ENCODE results near the gene APBA2.

DNA sequence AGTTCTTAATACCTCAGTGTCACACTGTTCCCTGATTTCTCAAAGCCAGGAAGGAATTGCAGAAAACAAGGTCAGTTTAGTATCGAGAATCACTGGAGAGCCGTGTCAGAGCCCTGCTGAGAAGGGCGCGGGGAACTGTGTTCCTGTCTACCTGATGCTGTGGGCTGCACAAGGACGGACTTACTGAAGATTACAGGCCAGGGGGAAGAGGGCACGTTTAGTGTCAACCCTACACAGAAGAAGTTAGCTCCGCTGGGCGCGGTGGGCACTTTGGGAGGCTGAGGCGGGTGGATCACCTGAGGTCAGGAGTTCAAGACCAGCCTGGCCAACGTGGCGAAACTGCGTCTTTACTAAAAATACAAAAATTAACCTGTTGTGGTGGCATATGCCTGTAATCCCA is 104.1 kb downstream of the APBA2 start:
- TF ChIP-seq, protein P1, sequence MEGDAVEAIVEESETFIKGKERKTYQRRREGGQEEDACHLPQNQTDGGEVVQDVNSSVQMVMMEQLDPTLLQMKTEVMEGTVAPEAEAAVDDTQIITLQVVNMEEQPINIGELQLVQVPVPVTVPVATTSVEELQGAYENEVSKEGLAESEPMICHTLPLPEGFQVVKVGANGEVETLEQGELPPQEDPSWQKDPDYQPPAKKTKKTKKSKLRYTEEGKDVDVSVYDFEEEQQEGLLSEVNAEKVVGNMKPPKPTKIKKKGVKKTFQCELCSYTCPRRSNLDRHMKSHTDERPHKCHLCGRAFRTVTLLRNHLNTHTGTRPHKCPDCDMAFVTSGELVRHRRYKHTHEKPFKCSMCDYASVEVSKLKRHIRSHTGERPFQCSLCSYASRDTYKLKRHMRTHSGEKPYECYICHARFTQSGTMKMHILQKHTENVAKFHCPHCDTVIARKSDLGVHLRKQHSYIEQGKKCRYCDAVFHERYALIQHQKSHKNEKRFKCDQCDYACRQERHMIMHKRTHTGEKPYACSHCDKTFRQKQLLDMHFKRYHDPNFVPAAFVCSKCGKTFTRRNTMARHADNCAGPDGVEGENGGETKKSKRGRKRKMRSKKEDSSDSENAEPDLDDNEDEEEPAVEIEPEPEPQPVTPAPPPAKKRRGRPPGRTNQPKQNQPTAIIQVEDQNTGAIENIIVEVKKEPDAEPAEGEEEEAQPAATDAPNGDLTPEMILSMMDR (IDR thresholded peaks at IDR 0.05), result no peak
- no peak for TF ChIP-seq EZH2 (IDR thresholded peaks at IDR 0.05)
